PC-9 (cell line): Measurements from ENCODE around the gene CYP24A1.

Source experiments
- CTCF ChIP-seq: fragments of 200-600 bp; sonication (generic); conservative IDR thresholded peaks from 2 replicates; pipeline ENCODE4 v1.6.1; 2017; ENCODE audit warnings: mixed run types, antibody characterized with exemption, mild to moderate bottlenecking, moderate library complexity
- EZH2 ChIP-seq: fragments of 200-600 bp; sonication (generic); IDR thresholded peaks from 2 replicates; pipeline ENCODE4 v1.8.0; 2017; ENCODE audit warnings: antibody characterized with exemption, low read depth

- TF ChIP-seq EZH2 (no peak), CTCF (no peak)
These were observed 6.2 kb upstream of the CYP24A1 start for GRCh38 chr20:54179946-54180345.
